ENCODE measurements around the gene HTT-AS. TPM values are rescaled to one million over a fixed set of nuclear protein-coding genes. Genes with fewer than 3 reads are reported as not detected.

Gene HTT-AS
- total and polyA plus RNA-seq, 5 experiments from 2014 or later, result not detected

GRCh38 chr4:3043282-3044020 lies 30.9 kb downstream of the HTT-AS start:
- H3K36me3 Mint-ChIP-seq, result peaks cover 0 to 4% (median 0%) of the 10 kb centered on the region in 3 donors

GRCh38 chr4:3042226-3042625 lies 32.1 kb downstream of the HTT-AS start:
- Mint-ChIP-seq H3K27ac (peak overlapping the region in 7 of 10 donors; percentile 47 to 94 (median 71)), H3K36me3 (peaks cover 0 to 4% (median 0%) of the 10 kb centered on the region in 3 donors), H3K9me3 (peaks cover 0 to 4% (median 4%) of the 10 kb centered on the region in 9 donors), H3K4me3 (peak overlapping the region; percentile 80 to 93 (median 86)), H3K27me3 (peaks cover 0 to 7% (median 2%) of the 10 kb centered on the region in 5 donors), H3K4me1 (peaks cover 21 to 76% (median 49%) of the 10 kb centered on the region in 4 donors)
- POLR2A ChIA-PET, result interaction anchor here (1.2 to 1.5 kb wide), 3 partner anchors 33 to 80 kb away, joined by 3 to 9 read pairs (median 7); partner anchors contain the start of genes GRK4, HTT and NOP14
- no peak for ATAC-seq
- DNase-seq, result no peak

More at GRCh38 chr4:3043282-3044020, 30.9 kb downstream of the HTT-AS start:
- ATAC-seq (no peak), DNase-seq (no peak)
- H3K4me3 Mint-ChIP-seq, result peak overlapping the region in 4 of 10 donors; percentile 14 to 68 (median 16)
- POLR2A ChIA-PET, result no interaction called here
- peaks cover 0 to 4% (median 4%) of the 10 kb centered on the region in 9 donors for H3K9me3 Mint-ChIP-seq
- peak overlapping the region in 2 of 10 donors; percentile 15 to 71 for H3K27ac Mint-ChIP-seq
- H3K4me1 Mint-ChIP-seq, result peaks cover 18 to 74% (median 48%) of the 10 kb centered on the region in 4 donors
- peaks cover 0 to 3% (median 0%) of the 10 kb centered on the region in 5 donors for H3K27me3 Mint-ChIP-seq

- peak in 7 of 10 donors; percentile 20 to 69 (median 28) for DNase-seq
- Mint-ChIP-seq H3K4me3 (peak overlapping the region; percentile 80 to 93 (median 86)), H3K27ac (peak overlapping the region; percentile 37 to 94 (median 76)), H3K9me3 (peaks cover 0 to 4% (median 4%) of the 10 kb centered on the region in 9 donors), H3K27me3 (peaks cover 0 to 12% (median 3%) of the 10 kb centered on the region in 5 donors), H3K4me1 (peaks cover 22 to 74% (median 54%) of the 10 kb centered on the region in 4 donors), H3K36me3 (peaks cover 0 to 4% (median 0%) of the 10 kb centered on the region in 3 donors)
- ATAC-seq, result peak; percentile 41 to 67
- POLR2A ChIA-PET, result interaction anchor here (1.2 to 1.5 kb wide), 4 partner anchors 34 to 106 kb away, joined by 3 to 9 read pairs (median 6); partner anchors contain the start of genes GRK4, HTT and NOP14
These were observed 32.9 kb downstream of the HTT-AS start for GRCh38 chr4:3041192-3042142.

DNA sequence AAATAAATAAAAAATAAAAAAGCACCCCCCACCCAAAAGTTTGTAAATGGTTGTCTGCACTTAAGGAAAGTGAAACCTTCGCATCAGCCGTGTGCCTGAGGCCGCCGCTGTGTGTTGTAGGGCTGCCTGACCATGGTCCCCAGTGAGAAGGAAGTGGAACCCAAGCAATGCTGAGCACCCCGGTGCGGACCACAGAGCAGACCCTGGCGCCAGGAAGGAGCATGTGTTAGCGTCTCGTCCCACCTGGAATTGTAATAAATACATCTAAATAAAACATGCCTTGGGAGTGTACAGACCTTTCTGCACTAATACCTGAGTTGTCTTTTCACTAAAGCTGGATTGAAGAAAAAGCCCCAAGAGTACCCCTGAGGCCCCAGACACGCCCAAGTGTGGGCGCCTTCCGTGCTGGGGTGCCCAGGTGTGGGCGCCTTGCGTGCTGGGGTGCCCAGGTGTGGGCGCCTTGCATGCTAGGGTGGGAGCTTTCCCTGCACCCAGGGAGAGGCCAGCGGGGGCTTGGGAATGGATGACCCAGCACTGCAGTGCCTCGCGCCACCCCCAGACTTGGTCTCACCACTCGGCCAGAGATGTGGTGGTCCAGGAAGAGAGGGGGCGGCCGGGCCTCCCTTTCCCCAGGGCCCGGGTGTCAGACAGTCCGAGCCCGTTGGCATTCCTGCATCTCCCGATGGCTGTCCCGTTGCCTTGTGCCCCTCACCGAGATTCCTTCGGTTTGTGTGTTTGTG lies 33.7 kb downstream of the HTT-AS start:
- peaks cover 0 to 2% (median 0%) of the 10 kb centered on the region in 3 donors for H3K36me3 Mint-ChIP-seq
- H3K27ac Mint-ChIP-seq, result peak overlapping the region in 2 of 10 donors; percentile 90 to 94
- H3K4me3 Mint-ChIP-seq, result peak overlapping the region in 9 of 10 donors; percentile 84 to 93 (median 86)
- ATAC-seq (no peak), DNase-seq (no peak)
- POLR2A ChIA-PET, result interaction anchor here (1.3 to 1.5 kb wide), 2 partner anchors 35 to 105 kb away, joined by 4 to 9 read pairs; partner anchors contain the start of gene HTT
- peaks cover 0 to 2% (median 2%) of the 10 kb centered on the region in 9 donors for H3K9me3 Mint-ChIP-seq
- H3K4me1 Mint-ChIP-seq, result peaks cover 21 to 66% (median 49%) of the 10 kb centered on the region in 4 donors
- H3K27me3 Mint-ChIP-seq, result peaks cover 0 to 12% (median 3%) of the 10 kb centered on the region in 5 donors

- Mint-ChIP-seq H3K27me3 (peaks cover 0 to 12% (median 3%) of the 10 kb centered on the region in 5 donors), H3K4me3 (peak overlapping the region in 1 of 10 donors; percentile 24), H3K36me3 (no peaks in the 10 kb centered on the region), H3K4me1 (peaks cover 16 to 58% (median 41%) of the 10 kb centered on the region in 4 donors), H3K27ac (peak overlapping the region in 1 of 10 donors; percentile 39), H3K9me3 (no peaks in the 10 kb centered on the region)
- POLR2A ChIA-PET, result no interaction called here
- DNase-seq (no peak), ATAC-seq (no peak)
These were observed 34.5 kb downstream of the HTT-AS start for GRCh38 chr4:3039706-3040366.

DNA sequence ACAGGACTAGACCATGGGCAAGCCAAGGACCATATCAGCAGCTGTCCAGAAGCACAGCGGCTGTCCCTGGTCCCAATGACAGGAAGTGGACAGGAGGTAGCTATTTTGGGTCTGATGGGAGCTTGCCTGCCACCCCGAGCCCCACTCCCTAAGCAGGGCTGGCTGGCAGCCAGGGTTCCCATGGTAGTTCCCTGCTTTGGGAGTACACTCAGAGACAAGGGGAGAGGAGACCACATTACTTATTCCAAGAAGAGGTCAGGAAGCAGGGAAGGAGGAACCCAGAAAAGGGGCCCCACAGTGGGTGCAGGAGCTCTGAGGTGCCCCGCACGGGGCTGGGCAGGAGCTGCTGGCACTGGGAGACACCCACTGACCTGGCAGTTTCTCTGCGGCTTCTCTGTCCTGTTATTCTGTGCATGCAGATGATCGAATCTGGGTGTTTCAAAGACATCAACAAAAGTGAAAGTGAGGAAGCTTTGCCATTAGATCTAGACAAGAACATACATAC lies 36.3 kb downstream of the HTT-AS start:
- peaks cover 0 to 12% (median 3%) of the 10 kb centered on the region in 5 donors for H3K27me3 Mint-ChIP-seq
- H3K36me3 Mint-ChIP-seq, result no peaks in the 10 kb centered on the region
- H3K9me3 Mint-ChIP-seq, result no peaks in the 10 kb centered on the region
- H3K4me3 Mint-ChIP-seq, result peak overlapping the region; percentile 68 to 87 (median 76)
- peak; percentile 18 to 19 for ATAC-seq
- H3K27ac Mint-ChIP-seq, result peak overlapping the region in 6 of 10 donors; percentile 0 to 85 (median 42)
- peaks cover 14 to 45% (median 35%) of the 10 kb centered on the region in 4 donors for H3K4me1 Mint-ChIP-seq
- DNase-seq, result peak in 2 of 10 donors; percentile 16 to 19
- POLR2A ChIA-PET, result interaction anchor here (1.6 kb wide), 1 partner anchor 76 kb away, joined by 8 read pairs; no protein-coding TSS in a partner anchor

- H3K4me1 Mint-ChIP-seq, result peaks cover 8 to 33% (median 24%) of the 10 kb centered on the region in 4 donors
- POLR2A ChIA-PET, result interaction anchor here (0.5 to 0.7 kb wide), 2 partner anchors 27 to 41 kb away, joined by 3 read pairs; no protein-coding TSS in a partner anchor
- no peaks in the 10 kb centered on the region for H3K36me3 Mint-ChIP-seq
- peak overlapping the region in 3 of 10 donors; percentile 0 to 68 (median 54) for H3K4me3 Mint-ChIP-seq
- no peaks in the 10 kb centered on the region for H3K9me3 Mint-ChIP-seq
- H3K27ac Mint-ChIP-seq, result peak overlapping the region in 1 of 10 donors; percentile 67
- no peak for ATAC-seq
- H3K27me3 Mint-ChIP-seq, result peaks cover 0 to 11% (median 3%) of the 10 kb centered on the region in 5 donors
- DNase-seq, result no peak
These were observed 38.0 kb downstream of the HTT-AS start for GRCh38 chr4:3036131-3036952.

GRCh38 chr4:3035674-3036073 lies 38.7 kb downstream of the HTT-AS start:
- no peak overlapping the region for H3K4me3 Mint-ChIP-seq
- H3K9me3 Mint-ChIP-seq, result no peaks in the 10 kb centered on the region
- DNase-seq (no peak), ATAC-seq (no peak)
- peaks cover 0 to 11% (median 3%) of the 10 kb centered on the region in 5 donors for H3K27me3 Mint-ChIP-seq
- H3K27ac Mint-ChIP-seq, result no peak overlapping the region
- H3K36me3 Mint-ChIP-seq, result no peaks in the 10 kb centered on the region
- peaks cover 8 to 28% (median 21%) of the 10 kb centered on the region in 4 donors for H3K4me1 Mint-ChIP-seq
- POLR2A ChIA-PET, result interaction anchor here (0.5 to 0.7 kb wide), 2 partner anchors 28 to 41 kb away, joined by 3 read pairs; no protein-coding TSS in a partner anchor

DNA sequence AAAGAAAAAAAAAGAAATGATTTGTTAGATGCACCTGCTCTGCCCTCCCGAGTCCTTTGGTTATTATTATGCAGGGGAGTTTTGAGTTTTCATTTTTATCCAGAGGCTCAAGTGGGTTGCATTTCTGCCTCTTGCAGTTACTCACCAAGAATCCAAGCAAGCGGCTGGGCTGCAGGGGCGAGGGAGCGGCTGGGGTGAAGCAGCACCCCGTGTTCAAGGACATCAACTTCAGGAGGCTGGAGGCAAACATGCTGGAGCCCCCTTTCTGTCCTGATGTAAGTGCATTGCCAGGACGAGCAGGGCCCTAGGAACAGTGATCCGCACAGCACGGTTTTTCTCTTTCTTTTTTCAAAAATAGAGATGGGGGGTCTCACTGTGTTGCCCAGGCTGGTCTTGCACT lies 39.1 kb downstream of the HTT-AS start:
- H3K9me3 Mint-ChIP-seq, result no peaks in the 10 kb centered on the region
- H3K4me3 Mint-ChIP-seq, result no peak overlapping the region
- DNase-seq (no peak), ATAC-seq (no peak)
- H3K27me3 Mint-ChIP-seq, result peaks cover 0 to 12% (median 3%) of the 10 kb centered on the region in 5 donors
- H3K27ac Mint-ChIP-seq, result no peak overlapping the region
- H3K36me3 Mint-ChIP-seq, result no peaks in the 10 kb centered on the region
- POLR2A ChIA-PET, result no interaction called here
- peaks cover 9 to 25% (median 19%) of the 10 kb centered on the region in 4 donors for H3K4me1 Mint-ChIP-seq

DNA sequence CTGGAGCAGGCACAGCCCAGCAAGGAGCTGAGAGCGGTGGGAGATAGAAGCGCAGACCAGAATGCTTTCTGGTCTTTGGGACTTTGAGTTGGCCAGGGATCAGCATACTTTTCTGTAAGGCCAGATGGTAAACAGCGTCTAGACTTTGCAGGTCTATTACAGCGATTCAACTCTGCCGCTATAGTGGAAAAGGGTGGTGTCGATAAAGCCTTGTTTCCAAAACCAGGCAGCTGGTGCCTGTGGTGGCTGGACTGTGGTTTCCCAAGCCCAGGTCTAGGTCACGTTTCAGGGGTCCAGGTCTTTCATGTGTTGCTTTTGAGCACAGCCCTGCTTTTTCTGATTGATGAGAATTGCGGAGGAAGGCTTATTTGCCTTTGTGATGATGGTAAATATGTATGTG lies 40.1 kb downstream of the HTT-AS start:
- H3K4me1 Mint-ChIP-seq, result peaks cover 9 to 20% (median 19%) of the 10 kb centered on the region in 4 donors
- no peaks in the 10 kb centered on the region for H3K36me3 Mint-ChIP-seq
- H3K27ac Mint-ChIP-seq, result peak overlapping the region in 1 of 10 donors; percentile 59
- POLR2A ChIA-PET, result interaction anchor here (1.7 kb wide), 1 partner anchor 11 kb away, joined by 3 read pairs; no protein-coding TSS in a partner anchor
- ATAC-seq (no peak), DNase-seq (no peak)
- no peaks in the 10 kb centered on the region for H3K9me3 Mint-ChIP-seq
- peaks cover 0 to 12% (median 3%) of the 10 kb centered on the region in 5 donors for H3K27me3 Mint-ChIP-seq
- H3K4me3 Mint-ChIP-seq, result no peak overlapping the region

Measured in naive thymus-derived CD8-positive, alpha-beta T cell (primary cell).